ENCODE results near the gene DPH1. TPM values are rescaled to one million over a fixed set of nuclear protein-coding genes. Genes with fewer than 3 reads are reported as not detected.

Gene DPH1
- total and polyA plus RNA-seq, 2 donors (not counting 1 experiment from before 2014, with no cell fraction given), result 23.1 to 28.5 TPM

DNA sequence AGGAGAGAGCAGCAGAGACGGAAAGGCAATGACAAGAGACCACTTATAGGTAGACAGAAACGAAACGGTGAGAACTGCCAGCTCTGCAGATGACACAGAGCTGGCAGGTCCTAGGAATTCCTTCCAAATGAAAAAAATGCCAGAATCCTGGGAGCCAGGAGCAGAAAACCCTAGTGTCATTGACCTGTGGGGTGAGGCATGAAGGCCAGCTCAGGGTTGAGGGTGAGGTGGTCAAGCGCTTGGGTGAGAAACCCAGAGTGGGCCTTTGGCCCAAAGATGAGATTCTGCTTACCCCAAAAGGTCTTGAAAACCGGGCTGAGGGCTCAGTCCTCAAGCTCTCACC, 34.2 kb downstream of the DPH1 start:
- no peak for TF ChIP-seq EZH2 (IDR thresholded peaks at IDR 0.05; ENCODE audit: low read length, missing control alignments)
- H3K36me3 ChIP-seq (ENCODE audit: control insufficient read depth, insufficient read depth, low read length), result peaks cover 22% of the 10 kb centered on the region
- peaks cover 32% of the 10 kb centered on the region for H3K79me2 ChIP-seq (ENCODE audit: control insufficient read depth, insufficient read depth, low read length)
- peak in 1 of 2 donors; percentile 35 for DNase-seq (ENCODE audit: low read depth in 2 of 2)
- no peaks in the 10 kb centered on the region for H4K20me1 ChIP-seq (ENCODE audit: control insufficient read depth, extremely low read depth, insufficient read depth, low read length)
- H3K27me3 ChIP-seq (ENCODE audit: control insufficient read depth, insufficient read depth, low read length), result no peaks in the 10 kb centered on the region
- H3K9me3 ChIP-seq (ENCODE audit: control insufficient read depth, insufficient read depth, low read depth, low read length), result no peaks in the 10 kb centered on the region
- no peak overlapping the region for H3K9ac ChIP-seq (ENCODE audit: insufficient read depth, low read length)
- no peak overlapping the region for H3K4me3 ChIP-seq (replicated peaks in 1 of 4; ENCODE audit: control extremely low read depth in 1 of 4, insufficient read depth in 1 of 4, low read depth in 3 of 4, low read length in 4 of 4)
- no peak overlapping the region for H3K4me2 ChIP-seq (ENCODE audit: extremely low read depth, insufficient read depth, low read length)
- peaks cover 92% of the 10 kb centered on the region for H3K4me1 ChIP-seq (ENCODE audit: control insufficient read depth, extremely low read depth, insufficient read depth, low read length)
- no peak overlapping the region for H2AFZ ChIP-seq (ENCODE audit: low read length)
- peak overlapping the region; percentile 85 for H3K27ac ChIP-seq (ENCODE audit: insufficient read depth, low read length)

GRCh38 chr17:2064520-2064971, 34.6 kb downstream of the DPH1 start:
- Histone ChIP-seq H3K9me3 (ENCODE audit: control insufficient read depth, insufficient read depth, low read depth, low read length) (no peaks in the 10 kb centered on the region), H3K79me2 (ENCODE audit: control insufficient read depth, insufficient read depth, low read length) (peaks cover 27% of the 10 kb centered on the region), H3K9ac (ENCODE audit: insufficient read depth, low read length) (peak overlapping the region; percentile 14), H3K4me2 (ENCODE audit: extremely low read depth, insufficient read depth, low read length) (no peak overlapping the region), H3K36me3 (ENCODE audit: control insufficient read depth, insufficient read depth, low read length) (peaks cover 22% of the 10 kb centered on the region), H4K20me1 (ENCODE audit: control insufficient read depth, extremely low read depth, insufficient read depth, low read length) (no peaks in the 10 kb centered on the region), H2AFZ (ENCODE audit: low read length) (no peak overlapping the region), H3K27ac (ENCODE audit: insufficient read depth, low read length) (peak overlapping the region; percentile 85), H3K27me3 (ENCODE audit: control insufficient read depth, insufficient read depth, low read length) (no peaks in the 10 kb centered on the region), H3K4me3 (replicated peaks in 1 of 4; ENCODE audit: control extremely low read depth in 1 of 4, insufficient read depth in 1 of 4, low read depth in 3 of 4, low read length in 4 of 4) (no peak overlapping the region), H3K4me1 (ENCODE audit: control insufficient read depth, extremely low read depth, insufficient read depth, low read length) (peaks cover 91% of the 10 kb centered on the region)
- no peak for TF ChIP-seq EZH2 (IDR thresholded peaks at IDR 0.05; ENCODE audit: low read length, missing control alignments)
- DNase-seq (ENCODE audit: low read depth in 2 of 2), result no peak

DNA sequence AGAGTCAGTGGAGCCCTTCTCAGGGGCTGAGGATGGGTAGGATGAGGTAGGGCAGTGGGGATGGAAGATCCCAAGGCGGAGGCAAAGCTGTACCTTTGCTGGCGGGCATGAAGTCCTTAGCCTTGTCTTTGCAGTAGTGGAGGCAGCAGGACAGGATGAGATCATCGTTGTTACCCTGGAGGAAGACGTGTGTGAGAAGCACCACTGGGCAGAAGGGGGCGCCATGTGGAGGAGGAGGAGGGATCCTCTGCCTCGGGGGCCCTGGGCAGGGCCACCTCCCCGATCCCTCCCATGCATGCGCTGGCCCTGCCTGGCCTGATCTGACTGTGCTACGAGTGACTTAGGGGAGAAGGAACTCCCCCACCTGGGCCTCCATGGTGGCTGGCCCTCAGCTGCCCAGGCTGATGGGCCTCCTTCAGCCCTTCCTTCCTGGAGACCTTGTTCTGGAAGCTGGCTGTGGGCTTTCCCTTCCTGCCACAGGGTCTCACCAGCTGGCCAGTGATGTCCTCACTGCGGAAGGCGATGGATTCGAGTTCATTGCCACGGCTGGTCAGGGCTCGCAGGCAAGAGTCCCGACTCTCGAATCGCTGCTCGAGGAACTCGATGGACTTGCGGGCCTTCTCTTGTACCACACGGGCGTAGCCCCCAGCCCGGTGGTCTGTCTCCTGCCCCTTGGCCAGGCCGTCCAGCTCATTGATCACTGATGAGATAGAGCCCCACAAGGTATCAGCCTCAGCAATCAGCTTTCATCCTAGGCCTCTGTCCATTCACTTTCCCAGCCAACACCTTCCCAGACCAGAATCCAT, 35.2 kb downstream of the DPH1 start:
- H4K20me1 ChIP-seq (ENCODE audit: control insufficient read depth, extremely low read depth, insufficient read depth, low read length), result no peaks in the 10 kb centered on the region
- H3K4me3 ChIP-seq (replicated peaks in 1 of 4; ENCODE audit: control extremely low read depth in 1 of 4, insufficient read depth in 1 of 4, low read depth in 3 of 4, low read length in 4 of 4), result no peak overlapping the region
- peaks cover 88% of the 10 kb centered on the region for H3K4me1 ChIP-seq (ENCODE audit: control insufficient read depth, extremely low read depth, insufficient read depth, low read length)
- peak in 1 of 2 donors; percentile 81 for DNase-seq (ENCODE audit: low read depth in 2 of 2)
- H3K4me2 ChIP-seq (ENCODE audit: extremely low read depth, insufficient read depth, low read length), result no peak overlapping the region
- H3K27ac ChIP-seq (ENCODE audit: insufficient read depth, low read length), result peak overlapping the region; percentile 85
- no peak overlapping the region for H2AFZ ChIP-seq (ENCODE audit: low read length)
- TF ChIP-seq, protein P1, sequence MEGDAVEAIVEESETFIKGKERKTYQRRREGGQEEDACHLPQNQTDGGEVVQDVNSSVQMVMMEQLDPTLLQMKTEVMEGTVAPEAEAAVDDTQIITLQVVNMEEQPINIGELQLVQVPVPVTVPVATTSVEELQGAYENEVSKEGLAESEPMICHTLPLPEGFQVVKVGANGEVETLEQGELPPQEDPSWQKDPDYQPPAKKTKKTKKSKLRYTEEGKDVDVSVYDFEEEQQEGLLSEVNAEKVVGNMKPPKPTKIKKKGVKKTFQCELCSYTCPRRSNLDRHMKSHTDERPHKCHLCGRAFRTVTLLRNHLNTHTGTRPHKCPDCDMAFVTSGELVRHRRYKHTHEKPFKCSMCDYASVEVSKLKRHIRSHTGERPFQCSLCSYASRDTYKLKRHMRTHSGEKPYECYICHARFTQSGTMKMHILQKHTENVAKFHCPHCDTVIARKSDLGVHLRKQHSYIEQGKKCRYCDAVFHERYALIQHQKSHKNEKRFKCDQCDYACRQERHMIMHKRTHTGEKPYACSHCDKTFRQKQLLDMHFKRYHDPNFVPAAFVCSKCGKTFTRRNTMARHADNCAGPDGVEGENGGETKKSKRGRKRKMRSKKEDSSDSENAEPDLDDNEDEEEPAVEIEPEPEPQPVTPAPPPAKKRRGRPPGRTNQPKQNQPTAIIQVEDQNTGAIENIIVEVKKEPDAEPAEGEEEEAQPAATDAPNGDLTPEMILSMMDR (conservative IDR thresholded peaks at IDR 0.05 in 1 of 2, IDR thresholded peaks at IDR 0.05 in 1 of 2; ENCODE audit: low read depth in 1 of 2, low read length in 2 of 2), result peak; percentile 16 to 55
- no peak for TF ChIP-seq EZH2 (IDR thresholded peaks at IDR 0.05; ENCODE audit: low read length, missing control alignments)
- H3K36me3 ChIP-seq (ENCODE audit: control insufficient read depth, insufficient read depth, low read length), result peaks cover 19% of the 10 kb centered on the region
- peak overlapping the region; percentile 14 for H3K9ac ChIP-seq (ENCODE audit: insufficient read depth, low read length)
- H3K27me3 ChIP-seq (ENCODE audit: control insufficient read depth, insufficient read depth, low read length), result no peaks in the 10 kb centered on the region
- no peaks in the 10 kb centered on the region for H3K9me3 ChIP-seq (ENCODE audit: control insufficient read depth, insufficient read depth, low read depth, low read length)
- peaks cover 21% of the 10 kb centered on the region for H3K79me2 ChIP-seq (ENCODE audit: control insufficient read depth, insufficient read depth, low read length)

- H3K79me2 ChIP-seq (ENCODE audit: control insufficient read depth, insufficient read depth, low read length), result peaks cover 13% of the 10 kb centered on the region
- H3K4me2 ChIP-seq (ENCODE audit: extremely low read depth, insufficient read depth, low read length), result no peak overlapping the region
- H2AFZ ChIP-seq (ENCODE audit: low read length), result no peak overlapping the region
- H3K4me3 ChIP-seq (replicated peaks in 1 of 4; ENCODE audit: control extremely low read depth in 1 of 4, insufficient read depth in 1 of 4, low read depth in 3 of 4, low read length in 4 of 4), result no peak overlapping the region
- no peaks in the 10 kb centered on the region for H4K20me1 ChIP-seq (ENCODE audit: control insufficient read depth, extremely low read depth, insufficient read depth, low read length)
- no peak overlapping the region for H3K9ac ChIP-seq (ENCODE audit: insufficient read depth, low read length)
- H3K4me1 ChIP-seq (ENCODE audit: control insufficient read depth, extremely low read depth, insufficient read depth, low read length), result peaks cover 88% of the 10 kb centered on the region
- no peaks in the 10 kb centered on the region for H3K27me3 ChIP-seq (ENCODE audit: control insufficient read depth, insufficient read depth, low read length)
- H3K27ac ChIP-seq (ENCODE audit: insufficient read depth, low read length), result peak overlapping the region; percentile 85
- no peaks in the 10 kb centered on the region for H3K9me3 ChIP-seq (ENCODE audit: control insufficient read depth, insufficient read depth, low read depth, low read length)
- H3K36me3 ChIP-seq (ENCODE audit: control insufficient read depth, insufficient read depth, low read length), result peaks cover 15% of the 10 kb centered on the region
- DNase-seq (ENCODE audit: low read depth in 2 of 2), result no peak
- TF ChIP-seq EZH2 (IDR thresholded peaks at IDR 0.05; ENCODE audit: low read length, missing control alignments), result no peak
- TF ChIP-seq, protein P1 (conservative IDR thresholded peaks at IDR 0.05 in 1 of 2, IDR thresholded peaks at IDR 0.05 in 1 of 2; ENCODE audit: low read depth in 1 of 2, low read length in 2 of 2), result no peak
Measured at GRCh38 chr17:2065949-2066400, 36.0 kb downstream of the DPH1 start.

All from fibroblast of lung (primary cell).